DMS79 (cell line): ENCODE data around the gene FNTB.
"Not testable (repeated sequence)": the region's sequence is repeated elsewhere in the genome, so short reads cannot be mapped to it uniquely, and the experiment has no call there.

Experiments
- DNase-seq: peaks from one replicate; lab custom pipeline; 2025; lab: John Stamatoyannopoulos, UW

The FNTB gene

DNA sequence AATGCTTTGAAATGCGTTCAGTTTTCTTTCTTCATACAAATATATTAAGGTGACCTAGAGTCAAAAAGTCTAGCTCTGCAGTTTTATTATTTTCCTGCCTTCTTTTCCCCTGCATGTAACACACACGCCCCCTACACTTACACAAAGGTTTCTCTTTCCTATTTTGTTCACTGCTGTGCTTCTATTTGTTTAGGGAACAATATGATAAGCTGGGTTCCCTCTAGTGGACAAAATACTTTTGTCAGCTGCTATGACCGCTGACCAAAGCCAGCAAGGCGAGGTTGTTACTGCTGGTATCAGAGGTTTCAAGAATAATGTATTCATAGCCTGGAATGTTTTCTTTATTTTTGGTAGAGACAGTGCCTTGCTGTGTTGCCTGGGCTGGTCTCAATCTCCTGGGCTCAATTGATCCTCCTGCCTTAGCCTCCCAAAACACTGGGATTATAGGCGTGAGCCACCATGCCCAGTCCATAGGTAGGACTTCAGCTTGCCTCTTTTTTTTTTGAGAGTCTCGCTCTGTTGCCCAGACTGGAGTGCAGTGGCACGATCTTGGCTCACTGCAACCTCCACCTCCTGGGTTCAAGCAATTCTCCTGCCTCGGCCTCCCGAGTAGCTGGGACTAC is 33.4 kb downstream of the FNTB start:
- no peak for DNase-seq

- no peak for DNase-seq
Measured at GRCh38 chr14:65024957-65025356, 38.3 kb downstream of the FNTB start.

DNA sequence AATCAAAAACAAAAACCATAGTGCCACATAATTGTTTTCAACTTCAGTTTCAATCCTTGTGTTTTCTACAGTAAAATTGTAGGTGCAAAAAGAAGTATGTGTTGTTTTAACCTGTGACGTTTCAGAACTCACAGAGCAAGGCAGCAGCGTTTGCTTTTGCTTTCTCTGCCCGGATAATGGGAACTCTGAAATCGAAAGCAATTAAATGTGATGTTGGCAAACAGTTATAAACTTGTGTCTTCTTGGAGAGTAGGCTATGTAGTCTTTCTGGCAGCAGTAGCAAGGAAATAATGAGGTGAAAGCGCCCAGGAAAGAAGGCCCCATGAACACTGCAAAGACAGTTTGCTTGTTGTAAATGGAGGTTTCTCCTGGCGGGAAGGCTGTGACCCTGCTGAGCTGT is 39.1 kb downstream of the FNTB start:
- no peak for DNase-seq

- DNase-seq: peak; percentile 46
Measured at GRCh38 chr14:65026526-65026925, 39.8 kb downstream of the FNTB start.

- DNase-seq: no peak
Measured at GRCh38 chr14:65027127-65027799, 40.6 kb downstream of the FNTB start.

GRCh38 chr14:65028937-65029336 is 42.2 kb downstream of the FNTB start:
- DNase-seq: no peak

GRCh38 chr14:65031321-65031720 is 44.6 kb downstream of the FNTB start:
- DNase-seq: not testable (repeated sequence)

DNA sequence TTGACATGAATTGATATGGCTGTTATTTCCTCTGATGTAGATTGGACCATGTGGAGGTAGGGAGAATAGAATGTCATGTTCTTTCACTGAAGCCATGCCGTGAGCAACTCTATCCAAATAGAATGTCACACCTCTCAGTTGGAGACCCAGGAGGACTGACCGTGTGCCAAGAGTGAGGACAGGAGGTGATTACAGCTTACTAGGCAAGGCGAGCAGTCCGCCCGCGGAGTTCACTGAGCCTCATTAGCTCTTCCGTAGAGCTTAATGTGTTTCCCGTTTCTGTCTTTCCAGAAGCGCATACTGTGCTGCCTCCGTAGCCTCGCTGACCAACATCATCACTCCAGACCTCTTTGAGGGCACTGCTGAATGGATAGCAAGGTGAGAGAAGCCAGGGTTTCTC is 45.6 kb downstream of the FNTB start:
- DNase-seq: no peak

DNA sequence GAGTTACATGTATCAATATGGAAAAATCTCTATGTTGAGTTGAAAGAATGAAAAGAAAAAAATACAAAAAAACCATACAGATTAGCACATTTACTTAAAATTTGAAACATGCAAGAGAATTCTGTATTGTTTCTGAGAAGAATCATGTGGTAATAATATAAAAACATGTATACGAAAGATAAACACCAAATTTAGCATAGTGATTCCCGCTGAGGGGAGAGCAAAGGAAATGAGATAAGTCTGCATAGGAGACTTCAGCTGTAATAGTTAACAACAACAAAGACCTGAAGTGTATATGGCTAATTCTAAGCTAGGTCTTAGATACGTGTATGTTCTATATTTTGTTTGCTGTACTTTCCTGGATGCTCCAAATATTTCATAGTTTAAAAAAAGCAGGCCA is 46.5 kb downstream of the FNTB start:
- DNase-seq: no peak

GRCh38 chr14:65034021-65034420 is 47.3 kb downstream of the FNTB start:
- no peak for DNase-seq

DNA sequence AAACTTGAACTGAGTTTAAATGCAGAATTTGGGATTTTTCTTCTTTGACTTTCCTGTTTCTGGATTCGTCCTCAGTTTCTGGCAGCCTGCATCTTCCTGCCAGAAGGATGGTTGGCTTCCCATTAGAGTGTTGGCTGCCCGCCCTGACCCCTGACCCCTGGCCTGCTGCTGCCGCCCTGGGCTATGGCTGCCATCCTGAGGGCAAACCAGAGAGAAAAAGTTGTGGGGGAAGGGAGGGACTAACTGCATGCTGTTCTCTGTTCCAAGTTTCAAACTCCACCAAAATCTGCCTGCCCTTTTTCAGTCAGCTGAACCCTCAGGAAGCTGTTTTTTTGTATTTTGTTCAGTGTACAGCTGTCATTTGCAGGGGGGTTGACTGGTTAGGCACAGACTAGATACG is 48.4 kb downstream of the FNTB start:
- DNase-seq: no peak

GRCh38 chr14:65038966-65039365 is 52.3 kb downstream of the FNTB start:
- DNase-seq: no peak

GRCh38 chr14:65040666-65041433 is 54.2 kb downstream of the FNTB start:
- no peak for DNase-seq

DNA sequence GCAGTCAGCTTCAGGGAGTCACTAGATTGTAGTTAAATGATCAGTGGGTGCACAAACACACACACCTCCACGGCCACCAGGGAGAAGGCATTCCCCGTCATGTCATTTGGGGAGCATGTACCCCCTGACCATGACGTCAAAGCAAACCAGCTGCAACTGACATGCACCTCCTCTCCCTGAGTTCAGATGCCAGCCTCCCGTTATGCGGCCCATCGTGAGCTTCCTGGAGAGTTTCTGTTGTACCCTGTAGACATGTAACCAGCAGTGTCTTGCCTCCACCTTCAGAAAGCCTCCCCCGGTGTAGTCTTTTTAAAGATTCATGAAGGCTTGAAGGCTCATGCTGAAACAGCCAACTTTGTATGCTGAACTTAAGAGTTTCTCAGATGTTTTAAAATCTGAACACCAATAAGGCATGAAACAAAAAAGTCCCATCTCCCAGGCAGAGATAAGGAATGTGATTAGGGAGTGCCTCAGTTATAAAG is 54.8 kb downstream of the FNTB start:
- DNase-seq: no peak

GRCh38 chr14:65042296-65042695 is 55.6 kb downstream of the FNTB start:
- no peak for DNase-seq

- DNase-seq: no peak
Measured at GRCh38 chr14:65042731-65043372, 56.2 kb downstream of the FNTB start.

GRCh38 chr14:65043893-65044595 is 57.3 kb downstream of the FNTB start:
- DNase-seq: no peak

GRCh38 chr14:65044596-65044959 is 57.9 kb downstream of the FNTB start:
- DNase-seq: no peak

- DNase-seq: no peak
Measured at GRCh38 chr14:65045006-65045405, 58.3 kb downstream of the FNTB start.

- no peak for DNase-seq
Measured at GRCh38 chr14:65045709-65046108, 59.0 kb downstream of the FNTB start.

DNA sequence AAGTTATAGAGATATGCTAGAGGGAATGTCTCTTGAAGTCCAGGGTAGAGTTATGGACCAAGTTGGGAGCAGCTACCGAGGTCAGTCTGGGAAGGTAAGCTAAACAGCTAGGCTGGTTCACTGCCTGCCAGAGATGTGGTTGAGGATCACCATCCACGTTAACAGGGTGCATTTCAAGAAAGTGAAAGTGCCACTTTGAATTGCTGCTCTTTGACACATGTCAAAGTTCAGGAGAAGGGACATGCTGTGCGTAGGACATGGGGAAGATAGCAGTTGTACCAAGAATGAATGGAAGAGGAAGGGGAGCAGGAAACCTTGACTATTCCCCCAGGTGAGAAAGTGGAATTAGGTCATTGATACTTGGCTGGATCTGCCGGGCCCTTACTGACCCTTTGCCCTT is 66.1 kb downstream of the FNTB start:
- no peak for DNase-seq

- DNase-seq: no peak
Measured at GRCh38 chr14:65053466-65053865, 66.8 kb downstream of the FNTB start.
